Measurements from ENCODE around the gene EXOC4. TPM values are rescaled to one million over a fixed set of nuclear protein-coding genes. Genes with fewer than 3 reads are reported as not detected.
A peak's percentile ranks its signal among the peaks of the same experiment; 100 is the strongest.

Gene EXOC4
- total RNA-seq, 2 donors from 2014 or later, result 106 to 115 TPM

DNA sequence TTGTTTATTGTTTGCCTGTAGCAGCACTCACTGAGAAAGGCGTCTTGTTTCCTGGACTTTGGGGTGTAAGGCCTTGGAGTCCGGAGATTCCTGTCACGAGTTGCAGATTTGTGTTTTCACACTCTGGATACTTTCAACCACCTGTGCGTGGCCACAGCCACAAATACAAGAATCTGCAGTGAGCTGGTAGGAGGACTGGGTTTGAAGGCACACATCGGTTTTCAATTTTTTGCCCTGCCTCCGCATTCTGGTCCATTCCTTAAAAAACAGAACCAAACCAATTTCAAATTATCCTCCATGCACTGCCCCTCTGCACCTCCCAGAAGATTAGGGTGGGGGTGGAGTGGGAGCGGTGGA, 619 bp downstream of the EXOC4 start:
- Mint-ChIP-seq H3K4me1 (peaks cover 14% of the 10 kb centered on the region), H3K27me3 (ENCODE audit: insufficient read depth) (no peaks in the 10 kb centered on the region), H3K9me3 (peaks cover 9% of the 10 kb centered on the region), H3K36me3 (ENCODE audit: low read depth) (peaks cover 16% of the 10 kb centered on the region), H3K4me3 (peak overlapping the region; percentile 93), H3K27ac (peak overlapping the region; percentile 96)
- H3K27ac ChIP-seq (ENCODE audit: low read depth, low read length), result no peak overlapping the region
- no peaks in the 10 kb centered on the region for H3K36me3 ChIP-seq (ENCODE audit: control insufficient read depth, insufficient read depth, low read length)
- peak overlapping the region; percentile 94 for H3K4me3 ChIP-seq (ENCODE audit: low read length)
- H3K9ac ChIP-seq (ENCODE audit: extremely low read depth, low read length, poor library complexity, severe bottlenecking), result peak overlapping the region; percentile 76
- DNase-seq, result no peak
- H3K9me3 ChIP-seq (ENCODE audit: control insufficient read depth, low read length), result peaks cover 5% of the 10 kb centered on the region
- TF ChIP-seq, protein P1, sequence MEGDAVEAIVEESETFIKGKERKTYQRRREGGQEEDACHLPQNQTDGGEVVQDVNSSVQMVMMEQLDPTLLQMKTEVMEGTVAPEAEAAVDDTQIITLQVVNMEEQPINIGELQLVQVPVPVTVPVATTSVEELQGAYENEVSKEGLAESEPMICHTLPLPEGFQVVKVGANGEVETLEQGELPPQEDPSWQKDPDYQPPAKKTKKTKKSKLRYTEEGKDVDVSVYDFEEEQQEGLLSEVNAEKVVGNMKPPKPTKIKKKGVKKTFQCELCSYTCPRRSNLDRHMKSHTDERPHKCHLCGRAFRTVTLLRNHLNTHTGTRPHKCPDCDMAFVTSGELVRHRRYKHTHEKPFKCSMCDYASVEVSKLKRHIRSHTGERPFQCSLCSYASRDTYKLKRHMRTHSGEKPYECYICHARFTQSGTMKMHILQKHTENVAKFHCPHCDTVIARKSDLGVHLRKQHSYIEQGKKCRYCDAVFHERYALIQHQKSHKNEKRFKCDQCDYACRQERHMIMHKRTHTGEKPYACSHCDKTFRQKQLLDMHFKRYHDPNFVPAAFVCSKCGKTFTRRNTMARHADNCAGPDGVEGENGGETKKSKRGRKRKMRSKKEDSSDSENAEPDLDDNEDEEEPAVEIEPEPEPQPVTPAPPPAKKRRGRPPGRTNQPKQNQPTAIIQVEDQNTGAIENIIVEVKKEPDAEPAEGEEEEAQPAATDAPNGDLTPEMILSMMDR (conservative IDR thresholded peaks at IDR 0.05), result no peak
- H3K4me1 ChIP-seq (ENCODE audit: control insufficient read depth, insufficient read depth, low read length), result no peaks in the 10 kb centered on the region
- no peaks in the 10 kb centered on the region for H3K27me3 ChIP-seq (ENCODE audit: control insufficient read depth, insufficient read depth, low read length, poor library complexity, severe bottlenecking)
- 0 to 8% methylated on average over 3 to 7 of the region's 7 CpGs for WGBS, 2 experiments (ENCODE audit: insufficient coverage in 1 of 2, insufficient read length in 1 of 2)

DNA sequence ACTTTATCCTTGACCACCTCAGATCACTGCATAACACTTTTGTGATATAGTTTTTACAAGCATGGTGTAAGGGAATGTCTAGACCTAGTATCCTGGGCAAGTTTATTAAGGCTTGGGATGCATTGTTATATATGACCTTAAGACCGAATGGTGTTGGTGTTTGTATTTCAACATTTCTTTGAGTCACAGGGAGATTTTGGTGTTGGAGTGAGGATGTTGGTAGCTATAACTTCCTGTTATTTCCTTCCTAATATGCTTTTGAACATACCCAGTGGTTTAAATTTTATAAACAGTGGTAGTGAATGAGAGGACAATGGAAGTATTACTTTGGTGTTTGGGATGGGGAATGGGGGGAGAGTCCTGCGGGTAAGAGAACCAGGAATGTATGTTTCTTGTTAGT, 2.6 kb downstream of the EXOC4 start:
- H3K4me3 ChIP-seq (ENCODE audit: low read length), result no peak overlapping the region
- no peak overlapping the region for H3K4me3 Mint-ChIP-seq
- no peak overlapping the region for H3K27ac ChIP-seq (ENCODE audit: low read depth, low read length)
- H3K4me1 ChIP-seq (ENCODE audit: control insufficient read depth, insufficient read depth, low read length), result no peaks in the 10 kb centered on the region
- WGBS, 2 experiments (ENCODE audit: insufficient coverage in 1 of 2, insufficient read length in 1 of 2), result 100% methylated on average over 2 of the region's 2 CpGs; no CpG with 5 or more reads in 1 of the 2 experiments
- H3K9me3 ChIP-seq (ENCODE audit: control insufficient read depth, low read length), result no peaks in the 10 kb centered on the region
- no peak overlapping the region for H3K9ac ChIP-seq (ENCODE audit: extremely low read depth, low read length, poor library complexity, severe bottlenecking)
- no peak overlapping the region for H3K27ac Mint-ChIP-seq
- DNase-seq, result no peak
- TF ChIP-seq, protein P1 (conservative IDR thresholded peaks at IDR 0.05), result no peak
- H3K27me3 Mint-ChIP-seq (ENCODE audit: insufficient read depth), result no peaks in the 10 kb centered on the region
- peaks cover 19% of the 10 kb centered on the region for H3K36me3 Mint-ChIP-seq (ENCODE audit: low read depth)
- H3K27me3 ChIP-seq (ENCODE audit: control insufficient read depth, insufficient read depth, low read length, poor library complexity, severe bottlenecking), result no peaks in the 10 kb centered on the region
- H3K9me3 Mint-ChIP-seq, result no peaks in the 10 kb centered on the region
- no peaks in the 10 kb centered on the region for H3K36me3 ChIP-seq (ENCODE audit: control insufficient read depth, insufficient read depth, low read length)
- peaks cover 14% of the 10 kb centered on the region for H3K4me1 Mint-ChIP-seq

DNA sequence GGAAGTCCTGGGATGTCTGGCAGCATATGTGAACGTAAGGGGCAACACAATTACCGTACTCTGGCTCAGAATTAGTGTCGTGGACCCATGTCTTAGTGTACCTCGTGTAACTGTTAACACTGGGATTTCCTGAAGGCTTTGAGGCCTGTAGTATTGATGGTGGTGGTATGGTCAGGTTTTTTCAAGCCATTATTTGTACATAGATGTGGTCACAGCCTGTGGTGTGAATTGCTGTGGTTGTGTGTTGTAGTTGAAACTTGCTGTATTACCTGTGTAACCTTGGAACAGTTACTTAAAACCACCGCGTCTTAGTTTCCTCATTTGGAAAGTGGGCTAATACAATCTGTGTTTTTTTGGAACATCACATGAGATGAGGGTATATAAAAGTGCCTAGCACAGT, 5.3 kb downstream of the EXOC4 start:
- Histone ChIP-seq H3K9me3 (ENCODE audit: control insufficient read depth, low read length) (no peaks in the 10 kb centered on the region), H3K4me3 (ENCODE audit: low read length) (no peak overlapping the region), H3K9ac (ENCODE audit: extremely low read depth, low read length, poor library complexity, severe bottlenecking) (no peak overlapping the region), H3K27ac (ENCODE audit: low read depth, low read length) (no peak overlapping the region), H3K36me3 (ENCODE audit: control insufficient read depth, insufficient read depth, low read length) (no peaks in the 10 kb centered on the region), H3K27me3 (ENCODE audit: control insufficient read depth, insufficient read depth, low read length, poor library complexity, severe bottlenecking) (no peaks in the 10 kb centered on the region), H3K4me1 (ENCODE audit: control insufficient read depth, insufficient read depth, low read length) (no peaks in the 10 kb centered on the region)
- Mint-ChIP-seq H3K4me1 (peaks cover 12% of the 10 kb centered on the region), H3K27ac (no peak overlapping the region), H3K36me3 (ENCODE audit: low read depth) (peaks cover 22% of the 10 kb centered on the region), H3K9me3 (no peaks in the 10 kb centered on the region), H3K4me3 (no peak overlapping the region), H3K27me3 (ENCODE audit: insufficient read depth) (no peaks in the 10 kb centered on the region)
- 97% methylated on average over 5 to 6 of the region's 6 CpGs for WGBS, 2 experiments (ENCODE audit: insufficient coverage in 1 of 2, insufficient read length in 1 of 2)
- TF ChIP-seq, protein P1 (conservative IDR thresholded peaks at IDR 0.05), result no peak
- DNase-seq, result no peak
